NCI-H748 (cell line): ENCODE results near the gene KIAA0930.

Experiments used
- DNase-seq: peaks from one replicate; lab custom pipeline; 2025; ENCODE audit not compliant: unreplicated experiment; lab: John Stamatoyannopoulos, UW

The KIAA0930 gene

DNA sequence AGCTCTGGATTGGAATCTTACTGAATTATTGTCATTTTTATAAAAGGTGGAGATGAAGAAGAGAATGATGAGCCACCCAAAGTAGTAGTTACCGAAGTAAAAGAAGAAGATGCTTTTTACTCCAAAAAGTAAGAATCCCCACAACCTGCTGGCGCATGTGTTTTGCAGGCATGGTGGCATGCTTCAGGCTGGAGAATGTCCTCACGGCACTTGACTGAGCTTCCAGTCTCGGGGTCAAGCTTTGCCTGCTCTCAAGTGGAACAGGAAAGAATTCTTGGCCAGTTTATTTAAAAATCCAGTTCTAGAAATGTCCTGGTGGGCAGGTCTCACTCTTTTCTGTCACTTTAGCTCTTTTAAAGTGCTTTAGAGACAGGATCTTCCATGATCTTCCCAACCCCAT lies 59.5 kb downstream of the KIAA0930 start:
- DNase-seq, result no peak

DNA sequence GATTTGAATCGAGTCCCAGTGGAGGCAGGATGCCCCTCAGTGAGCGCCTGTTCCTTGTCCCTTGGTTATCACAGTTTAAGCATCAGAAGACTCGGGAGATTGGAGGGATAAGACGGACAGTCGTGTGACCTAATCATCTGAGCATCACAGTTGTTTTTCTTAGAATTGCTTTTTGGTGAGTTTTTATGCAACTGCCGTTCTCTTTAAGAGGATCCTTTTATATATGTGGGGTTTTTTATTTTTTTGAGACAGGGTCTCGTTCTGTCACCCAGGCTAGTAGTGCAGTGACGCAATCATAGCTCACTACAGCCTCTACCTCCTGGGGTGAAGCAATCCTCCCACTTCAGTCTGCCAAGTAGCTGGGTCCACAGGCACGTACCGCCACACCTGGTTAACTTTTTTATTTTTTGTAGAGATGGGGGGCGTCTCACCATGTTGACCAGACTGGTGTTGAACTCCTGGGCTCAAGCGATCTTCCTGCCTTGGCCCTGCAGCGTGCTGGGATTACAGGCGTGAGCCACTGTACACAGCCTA lies 60.5 kb downstream of the KIAA0930 start:
- DNase-seq, result no peak

DNA sequence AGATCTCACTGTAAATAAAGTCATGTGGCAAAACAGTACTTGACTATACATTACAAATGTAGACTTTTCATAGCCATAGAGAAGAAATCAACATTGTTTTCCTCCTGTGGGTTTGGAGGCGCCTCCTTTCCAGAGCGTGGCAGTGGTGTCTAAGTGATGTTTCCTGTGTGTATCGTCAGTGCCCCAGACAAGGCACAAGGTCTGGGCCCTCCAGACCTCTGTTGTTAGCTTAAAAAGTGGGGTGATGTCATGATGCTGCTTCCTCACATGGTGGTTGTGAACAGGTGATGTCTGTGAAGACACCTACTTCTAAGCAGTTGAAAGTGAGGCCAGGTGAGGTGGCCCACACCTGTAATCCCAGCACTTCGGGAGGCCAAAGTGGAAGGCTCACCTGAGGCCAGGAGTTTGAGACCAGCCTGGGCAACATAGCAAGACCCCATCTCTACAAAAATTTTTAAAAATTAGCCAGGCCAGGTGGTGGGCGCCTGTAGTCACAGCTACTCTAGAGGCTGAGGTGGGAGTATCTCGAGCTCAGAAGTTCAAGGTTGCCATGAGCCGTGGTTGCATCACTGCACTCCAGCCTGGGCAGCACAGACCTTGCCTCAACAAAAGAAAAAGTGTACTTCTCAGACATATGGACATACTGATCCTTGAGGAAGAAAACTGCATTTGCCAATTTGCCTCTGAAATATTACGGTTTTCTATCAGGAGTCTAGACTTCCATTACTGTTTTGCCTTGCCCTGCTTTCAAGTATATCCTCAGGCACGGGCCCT lies 61.2 kb downstream of the KIAA0930 start:
- DNase-seq, result no peak

DNA sequence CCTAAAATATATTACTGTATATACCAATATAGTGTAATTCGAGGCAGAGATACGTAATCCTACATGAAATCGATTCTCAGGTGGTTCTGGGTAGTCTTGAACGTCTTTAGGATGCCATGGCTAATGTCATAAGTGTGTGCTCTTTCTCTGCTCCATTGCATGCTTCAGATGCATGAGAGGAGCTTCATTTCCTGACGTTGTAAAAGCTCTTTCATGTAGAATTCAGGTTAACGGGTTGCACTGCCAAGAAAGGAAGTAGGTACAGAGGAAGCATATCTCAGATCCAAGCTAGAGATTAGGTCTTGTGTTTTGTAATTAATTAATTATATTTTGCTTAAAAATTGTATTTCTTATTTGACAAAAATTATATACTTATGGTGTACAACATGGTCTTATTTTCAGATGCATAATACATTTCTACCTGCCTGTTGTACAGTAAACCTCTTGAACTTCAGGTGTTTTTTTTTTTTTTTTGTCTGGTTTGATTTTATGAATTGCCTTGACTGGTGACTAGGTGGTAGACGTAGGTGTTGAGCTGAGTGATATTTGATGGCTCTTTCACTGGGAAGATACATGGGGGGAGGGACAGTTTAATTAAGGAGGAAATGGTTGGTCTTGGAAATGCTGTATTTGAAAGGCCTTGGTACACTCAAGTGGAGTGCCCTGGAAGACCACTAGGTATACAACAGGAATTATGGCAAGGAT lies 67.7 kb downstream of the KIAA0930 start:
- no peak for DNase-seq

DNA sequence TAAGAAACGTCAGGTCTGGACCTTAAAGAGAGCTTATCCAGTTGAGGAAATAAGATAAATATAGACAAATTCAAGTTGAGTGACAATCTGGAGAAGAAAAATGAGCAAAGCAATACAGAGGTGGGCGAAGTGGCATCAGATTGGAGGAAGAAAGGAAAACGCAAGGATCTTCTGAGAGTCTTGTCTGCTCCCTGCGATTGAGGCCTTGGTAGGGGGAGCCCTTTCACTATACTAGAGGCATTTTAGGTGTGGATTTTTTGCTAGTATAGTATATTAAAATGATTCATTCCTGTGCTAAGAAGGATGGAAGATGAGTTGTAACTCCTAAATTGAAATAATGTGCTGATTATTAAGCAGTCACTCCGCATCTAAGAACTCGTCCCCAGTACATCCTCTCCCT lies 68.9 kb downstream of the KIAA0930 start:
- DNase-seq, result no peak

DNA sequence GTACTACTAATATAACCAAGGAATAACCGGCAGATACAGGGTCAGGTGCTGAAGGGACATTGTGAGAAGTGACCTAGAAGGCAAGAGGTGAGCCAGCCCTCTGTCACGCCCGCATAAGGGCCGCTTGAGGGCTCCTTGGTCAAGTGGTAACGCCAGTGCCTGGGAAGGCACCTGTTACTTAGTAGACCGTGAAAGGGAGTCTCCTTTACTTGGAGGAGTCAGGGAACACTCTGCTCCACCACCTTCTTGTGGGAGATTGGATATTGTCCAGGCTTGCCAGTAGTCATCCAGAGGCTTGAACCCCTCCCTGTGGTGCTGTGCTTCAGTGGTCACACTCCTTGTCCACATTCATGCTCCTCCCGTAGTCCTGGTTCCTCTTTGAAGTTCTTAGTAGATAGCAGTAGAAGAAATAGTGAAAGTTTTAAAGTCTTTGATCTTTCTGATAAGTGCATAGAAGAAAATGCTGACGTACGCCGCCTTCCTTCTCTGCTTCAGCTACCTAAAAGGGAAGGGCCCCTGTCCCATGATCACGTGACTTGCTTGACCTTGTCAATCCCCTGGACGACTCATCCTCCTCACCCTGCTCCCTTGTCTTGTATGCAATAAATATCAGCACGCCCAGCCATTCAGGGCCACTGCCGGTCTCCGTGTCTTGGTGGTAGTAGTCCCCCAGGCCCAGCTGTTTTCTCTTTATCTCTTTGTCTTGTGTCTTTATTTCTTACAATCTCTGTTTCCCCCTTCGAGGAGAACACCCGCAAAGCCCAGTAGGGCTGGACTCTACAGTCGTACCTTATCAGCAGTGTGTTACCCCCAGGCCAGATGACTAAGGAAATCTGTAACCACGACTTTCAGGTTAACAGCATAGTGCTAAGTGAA lies 70.9 kb downstream of the KIAA0930 start:
- no peak for DNase-seq

DNA sequence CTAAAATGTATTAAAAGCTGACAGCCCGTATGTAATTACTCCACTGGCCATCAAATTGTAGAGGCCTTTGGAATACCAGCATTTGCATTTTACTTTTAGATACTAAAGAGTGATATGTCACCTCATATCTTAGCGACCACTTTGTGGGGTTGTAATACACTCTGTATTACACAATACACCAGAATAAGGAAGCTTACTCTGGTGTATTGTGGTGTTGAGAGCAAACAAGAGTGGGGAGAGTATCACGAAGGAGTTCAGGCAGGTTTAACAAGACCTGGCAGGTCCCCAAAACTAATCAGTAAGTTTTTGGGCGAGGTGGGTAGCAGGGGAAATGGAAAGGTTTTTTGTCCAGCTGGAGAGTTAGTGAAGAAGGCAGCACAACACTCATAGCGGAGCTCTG lies 73.8 kb downstream of the KIAA0930 start:
- no peak for DNase-seq

DNA sequence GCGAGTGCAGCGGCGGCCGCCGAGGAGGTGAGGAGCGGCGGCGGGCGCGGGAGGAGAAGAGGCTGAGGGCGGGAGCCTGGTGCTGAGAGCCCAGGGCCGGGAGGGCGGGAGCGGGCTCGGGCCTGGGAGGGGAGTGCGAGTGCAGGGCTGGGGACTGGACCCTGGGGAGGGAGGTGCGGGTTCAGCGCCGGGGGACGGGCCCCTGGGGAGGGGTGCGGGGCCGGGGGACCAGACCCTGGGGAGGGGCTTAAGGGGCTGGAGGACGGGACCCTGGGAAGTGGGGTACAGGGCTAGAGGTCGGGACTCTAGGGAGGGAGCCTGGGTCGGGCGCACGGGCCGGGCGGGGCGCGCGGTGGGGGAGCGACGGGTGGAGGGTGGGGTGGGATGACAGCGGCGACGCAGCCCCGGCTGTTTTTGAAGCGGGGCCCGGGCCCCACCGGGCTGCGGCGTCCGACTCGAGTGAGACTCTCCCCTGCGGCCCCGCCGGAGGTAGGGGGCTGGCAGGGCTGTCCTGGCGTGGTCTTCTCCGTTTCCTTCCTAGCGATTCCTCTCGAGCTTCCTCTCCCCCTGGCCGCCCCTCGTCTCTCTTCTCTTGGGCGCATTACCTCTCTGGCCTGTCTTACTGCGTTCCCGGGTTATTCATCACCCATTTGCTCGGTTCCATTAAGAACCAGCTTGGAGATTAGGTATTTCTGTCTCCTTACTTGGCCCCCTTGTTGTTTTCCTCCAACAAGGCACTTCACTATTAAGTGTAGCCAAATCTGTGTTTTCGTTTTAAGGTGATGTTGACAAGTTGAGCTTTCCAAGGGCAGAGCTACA lies 76.2 kb downstream of the KIAA0930 start:
- DNase-seq, result peak; percentile 48

DNA sequence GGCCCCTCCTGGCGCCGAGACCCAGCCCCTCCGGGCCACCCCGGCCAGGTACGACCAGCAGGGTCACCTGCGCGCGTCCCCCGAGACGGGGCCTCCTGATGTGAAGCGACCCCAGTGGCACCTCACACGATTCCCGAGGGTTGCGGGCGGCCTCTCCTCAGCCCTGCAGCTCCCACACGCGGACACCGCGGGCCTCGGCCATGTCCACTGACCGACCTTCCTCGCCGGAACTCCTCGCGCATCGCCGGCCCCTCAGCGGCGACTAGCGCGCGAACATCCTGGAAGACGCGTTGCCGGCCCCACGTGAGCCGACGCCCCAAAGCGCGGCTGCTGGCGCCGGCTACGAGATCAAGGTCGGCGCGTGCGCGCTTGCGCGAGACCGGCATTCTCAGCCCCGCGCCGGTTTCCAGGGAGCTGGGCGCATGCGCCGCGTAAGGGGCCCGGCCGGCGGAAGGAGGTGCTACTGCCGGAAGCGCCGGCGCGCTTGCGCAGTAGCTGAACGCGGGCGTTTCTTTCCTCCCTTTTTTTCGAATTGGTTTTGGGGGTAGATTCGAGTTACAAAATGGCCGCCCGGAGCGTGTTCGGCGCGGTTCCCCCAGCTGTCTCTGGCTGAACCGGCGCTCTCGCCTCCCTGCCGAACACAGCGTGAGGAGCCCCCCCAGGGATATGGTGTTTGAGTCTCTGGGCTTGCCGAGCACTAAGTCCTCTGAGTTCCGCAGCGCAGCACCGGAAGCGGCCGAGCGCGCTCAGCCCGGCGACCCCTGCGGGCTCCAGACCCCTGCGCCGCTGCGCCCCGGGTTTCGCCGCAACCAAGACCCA lies 77.0 kb downstream of the KIAA0930 start, which contains the start of gene NUP50:
TSS of gene NUP50 (plus strand) at position 475 of the 819 bp plus-strand sequence. CDS start 4,253 bp downstream, outside the sequence.
- DNase-seq, result peak; percentile 97

DNA sequence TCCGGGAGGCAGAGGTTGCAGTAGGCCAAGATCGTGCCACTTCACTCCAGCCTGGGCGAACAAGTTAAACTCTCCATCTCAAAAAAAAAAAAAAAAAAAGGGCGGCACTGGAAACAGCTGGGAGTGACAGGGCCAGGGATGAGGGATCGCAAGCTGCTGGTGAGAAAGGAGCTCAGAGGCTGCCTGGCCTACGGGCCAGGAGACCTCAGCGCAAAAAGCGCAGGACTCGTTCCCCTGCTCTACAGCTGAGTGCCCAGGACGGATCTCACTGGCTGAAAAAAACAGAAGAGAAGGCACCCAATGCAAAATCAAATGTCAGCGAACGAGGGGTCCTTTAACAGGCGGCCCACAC lies 77.6 kb downstream of the KIAA0930 start:
- peak; percentile 65 for DNase-seq

DNA sequence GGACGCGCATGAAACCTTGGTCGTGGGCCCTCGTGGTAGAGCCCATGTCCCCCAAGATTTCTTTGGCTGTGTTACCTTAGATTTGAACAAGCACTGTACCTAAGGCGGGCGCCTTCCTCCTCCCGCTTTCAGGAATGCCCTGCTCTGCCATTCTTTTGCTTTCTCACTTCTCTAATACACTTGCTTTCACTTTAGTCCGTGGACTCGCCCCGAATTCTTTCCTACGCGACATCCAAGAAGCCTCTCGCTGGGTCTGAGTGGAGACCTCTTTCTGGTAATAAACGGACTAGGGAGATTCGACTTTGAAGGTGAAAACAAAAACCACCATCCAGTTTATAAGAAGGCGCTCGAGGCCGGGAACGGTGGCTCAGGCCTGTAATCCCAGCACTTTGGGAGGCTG lies 78.2 kb downstream of the KIAA0930 start:
- DNase-seq, result no peak

DNA sequence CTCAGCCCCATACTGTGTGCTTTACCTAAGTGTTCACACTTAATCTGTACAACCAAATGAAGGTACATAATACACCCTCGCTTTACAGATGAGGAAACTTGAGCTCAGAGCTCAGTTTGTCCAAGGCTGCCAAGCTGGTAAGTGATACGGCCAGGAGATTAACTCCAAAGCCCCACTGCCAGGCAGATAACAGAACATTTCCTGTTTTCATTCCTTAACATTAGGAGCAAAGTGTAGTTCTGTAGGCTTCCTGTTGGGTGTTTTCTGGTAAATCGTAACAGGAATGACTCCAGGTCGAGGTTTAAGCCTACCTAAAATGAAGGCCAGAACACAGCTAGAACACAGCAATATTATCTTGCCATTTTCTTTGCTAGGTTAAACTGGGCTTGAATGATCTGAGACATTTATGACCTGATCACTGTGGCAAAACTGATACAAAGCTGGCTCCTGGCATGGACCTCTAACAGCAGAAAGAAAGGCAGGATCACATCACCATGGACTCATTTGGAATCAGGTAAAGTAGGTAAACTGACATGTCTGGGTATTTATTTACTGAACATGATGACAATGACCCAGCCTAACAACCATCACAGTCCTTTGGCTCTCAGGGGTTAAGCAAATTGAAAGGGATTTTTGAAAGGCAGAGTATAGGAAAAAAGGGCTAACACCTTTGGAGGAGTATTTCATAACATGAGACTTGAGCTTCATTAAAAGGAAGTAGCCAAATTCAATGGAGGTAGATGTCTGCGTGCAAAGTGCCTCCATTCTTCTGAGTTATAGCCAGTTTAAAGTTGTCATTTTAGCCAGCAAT lies 80.8 kb downstream of the KIAA0930 start:
- no peak for DNase-seq

DNA sequence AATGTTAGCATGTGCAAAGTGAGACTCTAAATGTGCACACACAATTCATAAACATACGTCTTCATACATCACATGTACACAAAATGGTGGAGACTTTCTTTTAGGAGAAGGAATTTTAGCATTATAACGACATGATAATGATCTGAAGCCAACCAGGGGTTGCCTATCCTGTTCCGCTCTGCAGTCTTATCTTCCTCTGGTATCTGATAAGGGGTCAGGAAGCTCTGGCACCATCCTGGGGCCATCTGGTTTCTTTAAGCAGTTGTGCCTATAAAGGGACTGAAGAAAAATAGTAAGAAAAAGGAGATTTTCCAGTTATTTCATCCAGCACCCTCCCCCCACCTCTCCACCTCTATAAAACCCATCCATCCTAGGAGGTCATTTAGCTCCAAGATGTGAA lies 82.8 kb downstream of the KIAA0930 start:
- DNase-seq, result no peak

DNA sequence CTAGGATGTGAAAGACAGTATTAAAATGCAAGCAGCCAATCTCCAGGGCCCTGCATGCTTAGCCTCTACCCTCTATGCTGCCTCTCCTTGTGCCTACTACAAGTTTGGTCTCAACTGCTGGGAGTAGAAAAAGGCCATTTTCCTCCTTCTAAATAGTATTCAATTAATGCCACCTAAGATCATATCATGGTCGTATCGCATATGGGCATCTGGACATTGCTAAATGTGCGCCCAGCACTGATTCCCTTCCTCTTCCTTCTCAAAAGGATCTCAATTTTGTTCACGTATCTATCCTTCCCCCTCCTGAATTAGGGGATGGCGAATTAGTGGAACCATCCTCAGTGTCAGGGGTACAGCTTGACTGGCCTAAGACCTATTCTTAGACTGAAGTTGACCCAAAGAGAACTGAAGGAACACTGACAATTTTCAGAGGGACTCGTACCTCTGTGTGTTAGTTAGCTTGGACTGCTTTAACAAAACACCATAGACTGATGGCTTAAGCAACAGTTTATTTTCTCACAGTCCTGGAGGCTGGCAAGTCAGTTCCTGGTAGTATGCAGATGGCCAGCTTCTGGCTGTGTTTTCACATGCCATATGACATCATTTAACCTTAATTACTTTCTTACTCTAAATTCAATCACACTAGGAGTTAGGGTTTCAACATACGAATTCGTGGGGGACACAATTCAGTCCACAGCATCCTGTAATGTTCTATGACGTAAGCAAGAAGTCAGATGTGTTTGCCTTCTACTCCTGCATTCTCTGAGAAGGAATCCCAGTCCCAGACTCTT lies 85.4 kb downstream of the KIAA0930 start:
- DNase-seq, result no peak

DNA sequence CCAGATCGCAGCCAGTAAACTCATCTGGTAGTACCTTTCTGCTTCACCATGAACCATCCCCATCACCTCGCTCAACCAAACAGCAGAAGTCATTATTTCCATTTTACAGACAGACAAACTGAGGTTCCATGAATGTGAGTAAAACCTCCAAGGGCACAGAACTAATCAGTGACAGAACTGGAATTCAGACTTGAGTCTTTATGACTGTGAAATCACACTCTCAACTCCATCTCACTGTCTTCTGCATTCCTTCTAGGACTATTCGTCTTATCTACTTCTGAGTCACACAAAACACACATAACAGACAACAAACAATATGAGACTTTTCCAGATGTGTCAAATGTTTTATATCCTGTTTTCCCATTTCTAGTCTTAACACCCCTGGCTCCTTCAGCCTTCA lies 86.3 kb downstream of the KIAA0930 start:
- DNase-seq, result no peak

DNA sequence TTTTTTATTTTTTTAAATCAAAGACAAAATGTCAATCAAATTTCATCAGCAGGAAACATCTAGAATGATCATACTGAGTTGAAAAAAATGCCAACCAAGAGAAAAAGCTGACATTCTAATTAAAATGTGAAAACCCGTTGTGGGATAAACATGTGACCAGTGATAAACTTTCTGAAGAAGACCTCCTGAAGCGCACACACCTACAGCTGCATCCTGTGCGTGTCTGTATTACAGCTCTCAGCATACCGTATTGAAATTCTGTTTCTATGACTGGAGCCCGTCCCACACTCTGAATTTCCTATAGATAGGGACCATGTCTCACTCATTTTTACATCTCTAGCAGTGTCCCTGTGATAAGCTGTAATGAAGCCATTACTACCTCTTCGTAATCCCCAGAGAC lies 89.2 kb downstream of the KIAA0930 start:
- DNase-seq, result no peak

DNA sequence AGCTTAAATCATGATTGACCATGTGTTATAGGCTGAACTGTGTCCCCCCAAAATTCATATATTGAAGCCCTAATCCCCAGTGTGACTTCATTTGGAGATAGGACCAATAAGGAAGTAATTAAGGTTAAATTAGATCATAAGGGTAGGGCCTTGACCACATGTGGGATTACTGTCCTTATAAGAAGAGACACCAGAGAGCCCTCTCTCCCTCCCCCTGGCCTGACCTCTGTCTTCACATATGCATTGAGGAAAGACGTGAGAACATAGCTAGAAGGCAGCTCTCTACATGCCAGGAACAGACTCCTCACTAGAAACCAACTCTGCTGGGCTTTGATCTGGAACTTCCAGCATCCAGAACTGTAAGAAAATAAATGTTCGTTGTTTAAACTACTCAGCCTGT lies 90.6 kb downstream of the KIAA0930 start:
- DNase-seq, result no peak

DNA sequence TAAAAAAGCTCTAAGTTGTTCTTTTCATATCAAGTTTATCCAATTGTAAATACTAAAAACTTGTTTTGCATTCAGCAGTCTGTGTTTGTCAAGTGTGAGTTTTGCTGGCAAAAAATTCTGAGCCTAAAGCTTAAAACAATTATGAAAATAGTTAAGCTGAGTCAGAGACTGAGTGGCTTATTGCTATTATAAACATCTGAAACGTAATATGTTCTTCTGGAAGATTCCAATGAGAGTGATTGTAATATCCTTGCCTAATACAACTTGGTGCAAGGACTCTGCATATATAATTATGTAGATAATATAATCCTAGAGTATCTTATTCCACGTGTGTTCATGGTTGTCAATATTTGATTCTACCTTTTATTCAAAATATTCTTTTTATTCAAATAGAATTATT lies 91.0 kb downstream of the KIAA0930 start:
- DNase-seq, result no peak
